ENCODE measurements around the gene MTX3. TPM values are rescaled to one million over a fixed set of nuclear protein-coding genes. Genes with fewer than 3 reads are reported as not detected.

The MTX3 gene
- total and polyA plus RNA-seq, 10 of the 15 experiments (the other 5 are each of a cell fraction or from before 2014, with no cell fraction given), result 1.8 to 18.9 (median 9.3) TPM

Small RNAs within 50 kb of the gene (small RNA-seq; reads per million reads assigned to genes)
- gene TRMT112P2, result not detected

Other genes with a start within 250 kb of the MTX3 start
- gene THBS4, start 44.1 kb upstream of the MTX3 start, total RNA-seq (2014; rRNA removed), result 0.33 and 0.51 TPM in 2 replicates
- 0.31 and 0.92 TPM in 2 replicates for gene THBS4, start 44.1 kb upstream of the MTX3 start, total RNA-seq (2014; rRNA removed; fragmentation: Illumina TruSeq; extraction: Trizol)
- 1.0 and 1.1 TPM in 2 replicates for gene THBS4, start 44.1 kb upstream of the MTX3 start, total RNA-seq (2021)
- 0.38 and 0.52 TPM in 2 replicates for gene THBS4, start 44.1 kb upstream of the MTX3 start, polyA plus RNA-seq (2011; rRNA removed)
- 0.08 and 1.1 TPM in 2 replicates for gene THBS4, start 44.1 kb upstream of the MTX3 start, polyA plus RNA-seq (2014; fragmentation: Illumina TruSeq; extraction: Trizol)
- gene THBS4, start 44.1 kb upstream of the MTX3 start, polyA plus RNA-seq (2014; fragmentation: Nextera tagmentation; extraction: Ambion mirVana), result under 1 TPM; 0.40 TPM
- 0.82 and 1.7 TPM in 2 replicates for gene THBS4, start 44.1 kb upstream of the MTX3 start, polyA plus RNA-seq (2014; rRNA removed)
- 1 to 10 TPM in 1 of 2 experiments, under 1 TPM in 1; 0.99 to 1.0 TPM for gene THBS4, start 44.1 kb upstream of the MTX3 start, polyA plus RNA-seq (2016; fragmentation: Nextera tagmentation; extraction: Ambion mirVana)

Measured in GM12878 (cell line).